ENCODE measurements around the gene DGKZ. TPM values are rescaled to one million over a fixed set of nuclear protein-coding genes. Genes with fewer than 3 reads are reported as not detected.
A peak's percentile ranks its signal among the peaks of the same experiment; 100 is the strongest.

DGKZ gene
- polyA plus RNA-seq, 3 donors = 30.4 to 217 (median 33.4) TPM

DNA sequence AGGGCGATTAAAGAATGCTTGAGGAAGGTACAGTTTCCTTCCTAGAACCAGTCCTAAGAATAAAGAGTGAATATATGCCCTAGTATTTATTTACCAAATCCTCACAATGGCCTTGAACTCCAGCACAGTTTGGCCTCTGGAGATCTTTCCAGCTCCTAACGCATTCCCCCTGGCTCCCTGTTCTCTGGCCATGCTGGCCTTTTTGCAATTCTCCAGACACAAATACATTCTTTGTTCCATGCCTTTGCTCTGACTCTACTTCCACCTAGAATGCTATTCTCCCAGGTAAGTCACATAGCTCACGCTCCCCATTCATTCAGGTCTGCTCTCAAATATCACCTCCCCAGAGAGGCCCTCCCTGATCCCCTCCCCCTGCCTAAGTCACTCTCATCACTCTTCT, 3.7 kb upstream of the DGKZ start:
- Mint-ChIP-seq H3K27me3 (ENCODE audit: low read depth in 3 of 3) (peaks cover 0 to 3% (median 3%) of the 10 kb centered on the region in 3 donors), H3K27ac (peak overlapping the region in 4 of 7 donors; percentile 24 to 96 (median 54)), H3K9me3 (peaks cover 0 to 4% (median 0%) of the 10 kb centered on the region in 7 donors), H3K36me3 (peaks cover 0 to 10% of the 10 kb centered on the region in 2 donors), H3K4me3 (no peak overlapping the region), H3K4me1 (peaks cover 89% of the 10 kb centered on the region)
- peaks cover 54% of the 10 kb centered on the region for H3K79me2 ChIP-seq (ENCODE audit: insufficient read depth, low read length)
- TF ChIP-seq, protein P1, sequence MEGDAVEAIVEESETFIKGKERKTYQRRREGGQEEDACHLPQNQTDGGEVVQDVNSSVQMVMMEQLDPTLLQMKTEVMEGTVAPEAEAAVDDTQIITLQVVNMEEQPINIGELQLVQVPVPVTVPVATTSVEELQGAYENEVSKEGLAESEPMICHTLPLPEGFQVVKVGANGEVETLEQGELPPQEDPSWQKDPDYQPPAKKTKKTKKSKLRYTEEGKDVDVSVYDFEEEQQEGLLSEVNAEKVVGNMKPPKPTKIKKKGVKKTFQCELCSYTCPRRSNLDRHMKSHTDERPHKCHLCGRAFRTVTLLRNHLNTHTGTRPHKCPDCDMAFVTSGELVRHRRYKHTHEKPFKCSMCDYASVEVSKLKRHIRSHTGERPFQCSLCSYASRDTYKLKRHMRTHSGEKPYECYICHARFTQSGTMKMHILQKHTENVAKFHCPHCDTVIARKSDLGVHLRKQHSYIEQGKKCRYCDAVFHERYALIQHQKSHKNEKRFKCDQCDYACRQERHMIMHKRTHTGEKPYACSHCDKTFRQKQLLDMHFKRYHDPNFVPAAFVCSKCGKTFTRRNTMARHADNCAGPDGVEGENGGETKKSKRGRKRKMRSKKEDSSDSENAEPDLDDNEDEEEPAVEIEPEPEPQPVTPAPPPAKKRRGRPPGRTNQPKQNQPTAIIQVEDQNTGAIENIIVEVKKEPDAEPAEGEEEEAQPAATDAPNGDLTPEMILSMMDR (IDR thresholded peaks at IDR 0.05) = no peak
- H3K4me3 ChIP-seq (replicated peaks in 1 of 3; ENCODE audit: low read depth in 2 of 3, low read length in 3 of 3) = no peak overlapping the region
- no peak for DNase-seq
- WGBS (ENCODE audit: insufficient coverage) = 100% methylated on average over 2 of the region's 3 CpGs
- no peak overlapping the region for H2AFZ ChIP-seq (ENCODE audit: insufficient read depth, low read depth, low read length, poor library complexity, severe bottlenecking)
- no peak overlapping the region for H3K9ac ChIP-seq (ENCODE audit: insufficient read depth, low read length, poor library complexity, severe bottlenecking)
- no peaks in the 10 kb centered on the region for H3K9me3 ChIP-seq (replicated peaks in 1 of 2; ENCODE audit: control insufficient read depth in 1 of 2, insufficient read depth in 1 of 2, low read length in 2 of 2)
- intact Hi-C loops (cut with micrococcal nuclease) = loop anchor here in 1 of 2 donors (10.0 kb wide), 1 partner anchor 219 kb away; the partner anchor contains the start of gene PHF21A
- peaks cover 30% of the 10 kb centered on the region for H4K20me1 ChIP-seq (ENCODE audit: insufficient read depth, low read length)
- no peak overlapping the region for H3K4me2 ChIP-seq (replicated peaks; ENCODE audit: extremely low read depth, low read length, poor library complexity, severe bottlenecking)
- no peaks in the 10 kb centered on the region for H3K27me3 ChIP-seq (ENCODE audit: control insufficient read depth in 2 of 2, insufficient read depth in 2 of 2, low read length in 2 of 2)
- H3K27ac ChIP-seq (ENCODE audit: low read depth in 1 of 2, low read length in 2 of 2) = peak overlapping the region in 1 of 2 donors; percentile 37
- H3K36me3 ChIP-seq (replicated peaks in 1 of 2; ENCODE audit: control insufficient read depth in 1 of 2, insufficient read depth in 2 of 2, low read length in 2 of 2) = peaks cover 0 to 4% of the 10 kb centered on the region in 2 donors
- peaks cover 77 to 86% of the 10 kb centered on the region in 2 donors for H3K4me1 ChIP-seq (ENCODE audit: control insufficient read depth in 1 of 2, insufficient read depth in 2 of 2, low read length in 2 of 2)

DNA sequence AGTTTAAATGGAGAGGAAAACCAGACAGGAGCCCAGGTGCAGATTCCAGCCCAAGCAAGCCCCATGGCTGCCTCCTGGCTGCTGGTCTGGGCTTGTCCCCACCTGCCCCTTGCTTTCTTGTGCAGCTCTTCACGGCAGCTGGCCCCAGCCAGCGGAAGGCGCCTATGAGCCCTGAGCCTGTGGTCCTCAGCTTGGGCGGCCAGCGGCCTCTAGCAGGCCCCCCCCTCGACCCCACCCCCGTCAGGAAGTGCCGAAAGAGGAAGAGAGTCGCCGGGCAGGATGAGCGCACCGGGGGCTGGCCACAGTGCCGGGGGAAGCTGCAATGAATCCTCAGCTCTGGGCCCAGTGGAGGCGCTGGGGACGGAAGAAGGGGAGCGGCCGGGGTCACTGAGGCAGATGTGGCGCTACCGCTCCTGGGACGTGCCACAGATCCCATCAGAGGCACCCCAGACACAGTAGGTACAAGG, 2.1 kb upstream of the DGKZ start:
- Histone ChIP-seq H3K27me3 (ENCODE audit: control insufficient read depth in 2 of 2, insufficient read depth in 2 of 2, low read length in 2 of 2) (no peaks in the 10 kb centered on the region), H4K20me1 (ENCODE audit: insufficient read depth, low read length) (peaks cover 46% of the 10 kb centered on the region), H3K79me2 (ENCODE audit: insufficient read depth, low read length) (peaks cover 70% of the 10 kb centered on the region), H3K4me1 (ENCODE audit: control insufficient read depth in 1 of 2, insufficient read depth in 2 of 2, low read length in 2 of 2) (peaks cover 76 to 86% of the 10 kb centered on the region in 2 donors), H3K4me2 (replicated peaks; ENCODE audit: extremely low read depth, low read length, poor library complexity, severe bottlenecking) (peak overlapping the region; percentile 93), H3K36me3 (replicated peaks in 1 of 2; ENCODE audit: control insufficient read depth in 1 of 2, insufficient read depth in 2 of 2, low read length in 2 of 2) (peaks cover 11 to 12% of the 10 kb centered on the region in 2 donors), H2AFZ (ENCODE audit: insufficient read depth, low read depth, low read length, poor library complexity, severe bottlenecking) (peak overlapping the region; percentile 72), H3K9me3 (replicated peaks in 1 of 2; ENCODE audit: control insufficient read depth in 1 of 2, insufficient read depth in 1 of 2, low read length in 2 of 2) (no peaks in the 10 kb centered on the region), H3K4me3 (replicated peaks in 1 of 3; ENCODE audit: low read depth in 2 of 3, low read length in 3 of 3) (peak overlapping the region; percentile 88 to 98 (median 92)), H3K27ac (ENCODE audit: low read depth in 1 of 2, low read length in 2 of 2) (peak overlapping the region; percentile 86 to 93), H3K9ac (ENCODE audit: insufficient read depth, low read length, poor library complexity, severe bottlenecking) (peak overlapping the region; percentile 86)
- H3K4me1 Mint-ChIP-seq = peaks cover 89% of the 10 kb centered on the region
- 5% methylated on average over 4 of the region's 20 CpGs for WGBS (ENCODE audit: insufficient coverage)
- peak overlapping the region; percentile 96 to 100 for H3K4me3 Mint-ChIP-seq
- intact Hi-C loops (cut with micrococcal nuclease) = loop anchor here in 1 of 2 donors (10.0 kb wide), 1 partner anchor 220 kb away; the partner anchor contains the start of gene PHF21A
- peaks cover 7 to 26% of the 10 kb centered on the region in 2 donors for H3K36me3 Mint-ChIP-seq
- peak overlapping the region; percentile 95 to 99 (median 96) for H3K27ac Mint-ChIP-seq
- H3K27me3 Mint-ChIP-seq (ENCODE audit: low read depth in 3 of 3) = peaks cover 0 to 3% (median 3%) of the 10 kb centered on the region in 3 donors
- DNase-seq = peak; percentile 80 to 85 (median 83)
- peaks cover 0 to 4% (median 0%) of the 10 kb centered on the region in 7 donors for H3K9me3 Mint-ChIP-seq
- TF ChIP-seq, protein P1 (IDR thresholded peaks at IDR 0.05) = no peak

Data from CD14-positive monocyte (primary cell).